Coronary artery (tissue), 2 donors: Measurements from ENCODE around the gene WDR86.
A peak's percentile ranks its signal among the peaks of the same experiment; 100 is the strongest.

ENCODE experiments used
- DNase-seq: peaks from one replicate; pipeline ENCODE4 v3.0.0-alpha.2; 2017; ENCODE audit warnings: low spot score
- H3K27ac ChIP-seq, 2 donors: fragments of 200-600 bp; sonication (generic); one replicate each; pipeline ENCODE4 v1.5.1; 2016 to 2019
- H3K4me3 ChIP-seq: fragments of 200-600 bp; sonication (generic); 2 replicates; pipeline ENCODE4 v1.5.1; 2016; ENCODE audit warnings: mild to moderate bottlenecking, moderate library complexity
- TF ChIP-seq, protein P1 (sequence below): fragments of 200-600 bp; sonication (generic); IDR thresholded peaks from one replicate; pipeline ENCODE4 v1.5.1; 2019; ENCODE audit warnings: antibody characterized with exemption

WDR86 gene

DNA sequence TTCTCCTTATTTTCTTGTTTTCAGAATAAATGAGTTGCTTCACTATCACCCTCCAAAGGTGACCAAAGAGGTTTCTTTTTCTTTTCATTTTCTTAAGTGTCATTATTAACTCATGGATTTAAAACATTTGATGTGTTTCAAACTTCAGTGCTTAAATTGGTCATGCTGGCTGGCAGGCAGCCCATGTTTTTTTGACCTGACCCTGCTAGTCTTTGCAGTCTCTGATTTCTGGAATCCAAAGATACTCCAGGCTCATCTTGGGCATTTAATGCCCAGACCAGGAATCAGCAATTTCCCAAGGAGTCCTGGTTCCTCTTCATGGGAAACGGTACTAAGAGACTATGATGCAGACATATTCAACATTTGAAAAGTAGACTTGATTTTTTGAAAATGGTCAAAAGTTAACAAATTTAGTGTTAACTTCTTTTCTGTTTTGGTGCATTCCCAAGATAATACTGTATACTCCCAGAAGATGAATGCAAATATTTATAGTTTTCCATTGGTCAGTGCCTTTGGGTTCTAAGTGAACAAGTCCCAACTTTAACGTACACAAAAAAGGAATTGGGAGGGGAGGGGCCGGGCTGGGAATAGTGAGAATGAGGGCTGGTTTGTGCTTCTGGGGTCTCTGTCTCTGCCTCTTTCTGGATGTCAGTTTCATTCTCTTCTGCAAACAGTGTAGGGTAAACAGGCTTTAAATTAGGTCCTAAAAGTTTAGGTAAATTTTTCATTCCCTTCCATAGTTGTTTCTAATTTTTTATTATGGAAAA is 48.5 kb downstream of the WDR86 start:
- no peak for DNase-seq
- Histone ChIP-seq H3K27ac (no peak overlapping the region), H3K4me3 (no peak overlapping the region)
- TF ChIP-seq, protein P1, sequence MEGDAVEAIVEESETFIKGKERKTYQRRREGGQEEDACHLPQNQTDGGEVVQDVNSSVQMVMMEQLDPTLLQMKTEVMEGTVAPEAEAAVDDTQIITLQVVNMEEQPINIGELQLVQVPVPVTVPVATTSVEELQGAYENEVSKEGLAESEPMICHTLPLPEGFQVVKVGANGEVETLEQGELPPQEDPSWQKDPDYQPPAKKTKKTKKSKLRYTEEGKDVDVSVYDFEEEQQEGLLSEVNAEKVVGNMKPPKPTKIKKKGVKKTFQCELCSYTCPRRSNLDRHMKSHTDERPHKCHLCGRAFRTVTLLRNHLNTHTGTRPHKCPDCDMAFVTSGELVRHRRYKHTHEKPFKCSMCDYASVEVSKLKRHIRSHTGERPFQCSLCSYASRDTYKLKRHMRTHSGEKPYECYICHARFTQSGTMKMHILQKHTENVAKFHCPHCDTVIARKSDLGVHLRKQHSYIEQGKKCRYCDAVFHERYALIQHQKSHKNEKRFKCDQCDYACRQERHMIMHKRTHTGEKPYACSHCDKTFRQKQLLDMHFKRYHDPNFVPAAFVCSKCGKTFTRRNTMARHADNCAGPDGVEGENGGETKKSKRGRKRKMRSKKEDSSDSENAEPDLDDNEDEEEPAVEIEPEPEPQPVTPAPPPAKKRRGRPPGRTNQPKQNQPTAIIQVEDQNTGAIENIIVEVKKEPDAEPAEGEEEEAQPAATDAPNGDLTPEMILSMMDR = no peak

DNA sequence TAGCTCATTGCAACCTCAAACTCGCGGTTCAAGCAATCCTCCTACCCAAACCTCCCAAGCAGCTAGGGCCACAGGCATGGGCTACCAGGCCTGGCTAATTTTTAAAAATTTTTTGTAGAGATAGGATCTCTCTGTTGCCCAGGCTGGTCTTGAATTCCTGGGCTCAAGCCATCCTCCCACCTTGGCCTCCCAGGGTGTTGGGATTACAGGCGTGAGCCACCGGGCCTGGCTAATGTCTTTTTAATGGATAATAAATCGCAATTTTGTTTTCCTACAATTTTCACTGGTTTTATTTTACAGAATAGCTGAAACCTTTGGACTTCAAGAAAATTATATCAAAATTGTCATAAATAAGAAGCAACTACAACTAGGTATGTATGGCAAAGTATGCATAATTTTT is 57.3 kb downstream of the WDR86 start:
- Histone ChIP-seq H3K27ac (no peak overlapping the region), H3K4me3 (no peak overlapping the region)
- no peak for DNase-seq
- TF ChIP-seq, protein P1 = no peak

DNA sequence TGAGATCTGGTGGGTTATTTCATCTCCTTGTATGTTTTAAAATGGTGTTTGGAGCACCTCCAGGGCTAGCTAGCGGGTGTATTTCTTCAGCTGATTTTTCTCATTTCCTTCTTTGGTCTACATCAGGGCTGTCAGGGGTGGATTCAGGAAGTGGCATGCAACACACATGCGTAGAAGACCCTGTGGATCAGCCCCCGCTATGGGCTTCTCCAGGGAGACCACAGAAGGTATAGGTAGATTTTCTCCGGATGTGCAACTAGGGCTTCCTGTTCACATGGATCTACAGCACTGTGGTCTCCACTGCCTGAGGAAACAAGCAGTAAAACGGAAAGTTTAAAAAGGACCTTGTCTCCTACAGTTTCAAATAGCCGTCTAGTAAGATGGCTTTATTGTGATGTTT is 57.9 kb downstream of the WDR86 start:
- TF ChIP-seq, protein P1 = no peak
- Histone ChIP-seq H3K27ac (no peak overlapping the region), H3K4me3 (no peak overlapping the region)
- DNase-seq = no peak

DNA sequence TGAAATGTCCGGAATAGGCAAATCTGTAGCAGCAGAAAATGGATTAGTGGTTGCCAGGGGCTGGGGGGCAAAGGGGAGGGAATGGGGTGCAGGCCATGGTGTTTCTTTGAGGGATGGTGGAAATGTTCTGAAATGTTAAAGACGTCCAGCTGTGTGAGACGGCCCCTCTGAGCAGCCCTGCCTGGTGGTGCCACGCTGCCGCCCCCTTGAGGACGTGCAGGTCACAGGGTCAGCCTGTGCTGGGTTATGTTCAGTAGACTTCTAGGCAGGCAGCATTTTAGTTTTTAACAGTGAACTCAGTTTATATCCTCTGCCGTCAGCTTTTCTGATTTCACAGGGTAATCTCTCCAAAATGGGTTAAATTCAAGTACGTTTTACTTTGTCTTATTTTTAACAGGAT is 58.8 kb downstream of the WDR86 start:
- Histone ChIP-seq H3K4me3 (no peak overlapping the region), H3K27ac (no peak overlapping the region)
- no peak for DNase-seq
- TF ChIP-seq, protein P1 = no peak

DNA sequence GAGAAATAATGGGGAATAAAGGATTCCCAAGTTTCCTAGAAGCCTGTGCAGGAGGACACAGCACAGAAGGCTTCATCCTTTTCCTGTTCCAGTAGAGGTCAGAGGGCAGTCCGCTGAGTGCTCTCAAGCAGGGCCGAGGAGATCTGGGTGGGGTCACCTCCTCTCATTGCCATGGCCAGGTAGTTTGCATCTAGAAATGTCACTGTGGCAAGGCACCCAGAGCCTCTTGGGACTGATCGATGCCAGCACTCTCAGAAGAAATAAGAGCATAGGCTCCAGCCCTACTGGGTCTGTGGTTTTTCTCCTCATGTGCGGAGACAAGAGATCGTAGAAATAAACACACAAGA is 60.4 kb downstream of the WDR86 start:
- no peak for DNase-seq
- TF ChIP-seq, protein P1 = no peak
- H3K4me3 ChIP-seq = no peak overlapping the region
- peak overlapping the region in 1 of 2 donors; percentile 17 for H3K27ac ChIP-seq

DNA sequence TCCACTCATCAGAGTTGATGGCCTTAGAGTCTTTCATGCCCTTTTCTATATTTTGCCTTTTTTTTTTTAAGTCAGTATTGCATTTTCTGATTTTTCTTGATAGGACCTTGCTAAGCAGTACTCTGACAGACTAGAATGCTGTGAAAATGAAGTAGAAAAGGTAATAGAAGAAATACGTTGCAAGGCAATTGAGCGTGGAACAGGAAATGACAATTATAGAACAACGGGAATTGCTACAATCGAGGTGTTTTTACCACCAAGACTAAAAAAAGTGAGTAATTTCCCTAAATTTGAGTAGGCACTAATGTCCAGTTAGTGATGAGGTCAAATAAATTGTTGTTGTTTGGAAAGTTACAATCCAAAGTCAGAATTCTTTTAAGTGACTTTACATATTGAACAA is 60.9 kb downstream of the WDR86 start:
- no peak overlapping the region for H3K27ac ChIP-seq
- no peak for DNase-seq
- H3K4me3 ChIP-seq = no peak overlapping the region
- TF ChIP-seq, protein P1 = no peak

DNA sequence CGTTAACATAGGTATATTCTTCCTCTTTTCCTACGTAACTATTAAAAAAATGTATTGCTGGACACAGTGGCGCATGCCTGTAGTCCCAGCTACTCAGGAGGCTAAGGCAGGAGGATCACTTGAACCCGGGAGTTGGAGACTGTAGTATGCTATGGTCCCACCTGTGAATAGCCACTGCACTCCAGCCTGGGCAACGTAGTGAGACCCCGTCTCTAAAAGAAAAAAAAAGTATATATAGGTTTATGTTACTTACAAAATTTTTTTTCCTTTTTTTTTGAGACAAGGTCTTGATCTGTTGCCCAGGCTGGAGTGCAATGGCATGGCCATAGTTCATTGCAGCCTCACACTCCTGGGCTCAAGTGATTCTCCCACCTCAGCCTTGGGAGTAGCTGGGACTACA is 62.6 kb downstream of the WDR86 start:
- Histone ChIP-seq H3K4me3 (no peak overlapping the region), H3K27ac (no peak overlapping the region)
- no peak for DNase-seq
- TF ChIP-seq, protein P1 = no peak
